GM12891 (cell line): ENCODE results near the gene DGAT2.

Experiments used
- PAX5 ChIP-seq: IDR thresholded peaks from 2 replicates; pipeline ENCODE4 v1.6.1; 2011; ENCODE audit warnings: low read length, moderate library complexity, mild to moderate bottlenecking; ENCODE audit not compliant: insufficient read depth, severe bottlenecking
- POLR2A ChIP-seq: IDR thresholded peaks from 2 replicates; pipeline ENCODE4 v1.6.1; 2011; ENCODE audit warnings: low read depth, low read length, control low read depth
- POLR2AphosphoS5 ChIP-seq: IDR thresholded peaks from 2 replicates; pipeline ENCODE4 v1.6.1; 2011; ENCODE audit warnings: low read depth, low read length, control low read depth
- POU2F2 ChIP-seq: IDR thresholded peaks from 2 replicates; pipeline ENCODE4 v1.6.1; 2011; ENCODE audit warnings: low read depth, mild to moderate bottlenecking, control low read depth, low read length, moderate library complexity
- TAF1 ChIP-seq: IDR thresholded peaks from 2 replicates; pipeline ENCODE4 v1.6.1; 2011; ENCODE audit warnings: low read depth, low read length, control low read depth

GRCh38 chr11:75797116-75797515 lies 28.5 kb downstream of the DGAT2 start:
- no peak for TF ChIP-seq POLR2A
- TF ChIP-seq POLR2AphosphoS5 = no peak
- TF ChIP-seq TAF1 = no peak
- no peak for TF ChIP-seq POU2F2
- peak; percentile 78 for TF ChIP-seq PAX5
